UCSD-AML1 (cell line): ENCODE results near the gene SEC61A1.

Source experiments
- DNase-seq: peaks from one replicate; lab custom pipeline; 2025; ENCODE audit not compliant: unreplicated experiment; lab: John Stamatoyannopoulos, UW

The SEC61A1 gene

GRCh38 chr3:128077202-128077624 lies 25.0 kb downstream of the SEC61A1 start:
- DNase-seq: peak; percentile 29

- no peak for DNase-seq
These were observed 25.4 kb downstream of the SEC61A1 start for GRCh38 chr3:128077665-128078064.

DNA sequence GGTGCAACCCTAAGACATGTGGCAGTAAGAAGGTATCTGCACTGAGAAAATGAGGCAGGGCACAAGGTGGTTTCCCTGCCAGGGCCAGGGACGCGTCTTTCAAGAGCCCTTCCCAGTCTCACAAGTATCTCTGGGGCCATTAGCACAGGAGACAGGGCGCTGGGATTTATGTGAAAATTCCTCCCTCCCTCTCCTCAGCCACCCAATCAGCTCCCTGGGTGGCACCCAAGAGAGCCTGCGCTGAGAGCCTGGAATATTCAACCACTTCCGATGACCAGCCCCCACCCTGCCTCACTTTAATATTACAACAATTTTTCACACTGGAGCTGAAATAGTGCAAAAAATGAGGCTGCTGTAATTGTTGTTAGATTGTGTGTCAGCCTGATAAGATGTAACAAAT lies 26.1 kb downstream of the SEC61A1 start:
- no peak for DNase-seq

GRCh38 chr3:128078875-128079274 lies 26.6 kb downstream of the SEC61A1 start:
- no peak for DNase-seq

DNA sequence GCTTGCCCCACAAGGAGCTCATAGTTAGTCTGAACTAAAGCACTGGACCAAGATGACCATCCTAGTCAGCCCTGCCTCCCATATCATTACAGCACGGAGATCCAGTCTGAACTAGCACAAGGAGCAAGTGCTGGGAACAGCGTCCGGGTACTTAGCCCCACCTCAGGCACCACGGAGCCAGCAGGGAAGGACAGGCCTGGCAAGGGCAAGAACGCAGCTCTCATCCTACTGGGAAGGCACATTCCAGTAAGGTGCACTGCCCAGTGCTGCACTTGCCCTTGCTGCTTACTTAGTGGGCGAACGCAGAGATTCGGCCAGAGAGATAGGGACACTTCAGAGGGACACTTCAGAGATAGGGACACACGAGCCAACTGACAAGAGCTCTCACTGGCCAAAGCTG lies 27.6 kb downstream of the SEC61A1 start:
- DNase-seq: no peak

GRCh38 chr3:128080323-128081080 lies 28.3 kb downstream of the SEC61A1 start:
- DNase-seq: no peak

GRCh38 chr3:128081226-128081625 lies 29.0 kb downstream of the SEC61A1 start:
- DNase-seq: no peak

- DNase-seq: no peak
These were observed 29.6 kb downstream of the SEC61A1 start for GRCh38 chr3:128081846-128082245.

DNA sequence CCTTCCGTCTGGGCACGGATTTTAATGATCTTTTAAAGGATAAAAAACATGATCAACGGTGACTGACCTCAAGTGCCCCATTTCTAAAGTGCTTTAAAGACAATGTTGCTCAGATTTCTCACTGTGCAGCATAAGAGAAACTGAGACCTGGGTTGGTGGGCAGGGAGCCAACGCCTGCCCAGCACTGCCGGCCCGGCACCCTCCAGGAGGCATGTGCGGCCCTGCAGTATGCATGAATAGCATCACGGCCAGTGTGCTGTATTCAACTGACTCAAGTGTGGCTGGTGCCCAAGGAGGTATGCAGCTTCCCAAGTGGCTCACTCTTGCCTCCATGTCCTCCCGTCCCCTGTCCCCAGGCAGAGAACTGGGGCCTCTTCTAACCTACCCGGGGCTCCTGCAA lies 30.3 kb downstream of the SEC61A1 start:
- DNase-seq: no peak

GRCh38 chr3:128083396-128083795 lies 31.2 kb downstream of the SEC61A1 start:
- DNase-seq: no peak

DNA sequence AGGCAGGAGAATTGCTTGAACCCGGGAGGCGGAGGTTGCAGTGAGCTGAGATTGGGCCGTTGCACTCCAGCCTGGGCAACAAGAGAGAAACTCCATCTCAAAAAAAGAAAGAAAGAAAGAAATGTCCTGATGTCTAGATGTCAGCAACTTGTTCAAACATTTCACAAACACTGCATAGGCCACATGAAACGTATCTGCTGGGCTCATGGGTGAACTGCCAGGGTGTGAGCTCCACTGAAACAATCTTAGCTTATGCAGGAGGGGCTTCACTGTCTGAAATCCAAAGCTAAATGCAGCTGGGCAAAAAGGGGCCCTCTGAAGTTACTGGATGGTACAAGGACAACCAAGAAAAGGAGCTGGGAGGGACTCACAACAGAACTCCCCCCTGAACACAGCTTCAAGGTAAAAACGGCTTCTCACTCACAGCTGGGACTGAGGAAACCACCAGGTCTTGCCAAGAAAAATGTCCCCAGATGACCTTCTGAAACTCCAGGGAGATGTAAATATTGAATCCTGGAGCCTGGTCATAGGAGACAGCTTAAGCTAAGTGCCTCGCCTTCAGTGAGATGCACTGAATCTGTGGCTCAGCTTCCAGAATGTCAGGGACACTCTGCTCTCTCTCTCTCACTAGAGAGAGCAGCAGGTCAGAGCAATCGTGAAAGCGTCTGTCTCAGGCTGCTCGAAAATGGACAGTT lies 31.9 kb downstream of the SEC61A1 start:
- no peak for DNase-seq

GRCh38 chr3:128084675-128085021 lies 32.4 kb downstream of the SEC61A1 start:
- DNase-seq: no peak

GRCh38 chr3:128089135-128089534 lies 36.9 kb downstream of the SEC61A1 start:
- no peak for DNase-seq

DNA sequence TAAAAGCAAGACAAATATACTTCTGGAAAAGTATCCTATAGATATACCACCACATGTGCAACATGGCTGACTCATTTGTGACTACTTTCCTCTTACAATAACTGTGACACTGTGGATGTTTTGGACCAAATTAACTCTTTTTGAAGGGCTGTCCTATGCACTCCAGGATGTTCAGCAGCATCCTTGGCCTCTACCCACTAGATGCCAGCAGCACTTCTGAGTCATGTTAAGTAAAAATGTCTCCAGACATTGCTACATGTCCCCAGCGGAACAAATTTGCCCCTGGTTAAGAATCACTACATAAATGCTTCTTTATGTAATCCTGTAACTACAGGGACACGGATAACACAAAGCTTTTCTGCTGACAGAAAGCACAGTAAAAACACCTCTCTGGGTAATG lies 39.3 kb downstream of the SEC61A1 start:
- no peak for DNase-seq

DNA sequence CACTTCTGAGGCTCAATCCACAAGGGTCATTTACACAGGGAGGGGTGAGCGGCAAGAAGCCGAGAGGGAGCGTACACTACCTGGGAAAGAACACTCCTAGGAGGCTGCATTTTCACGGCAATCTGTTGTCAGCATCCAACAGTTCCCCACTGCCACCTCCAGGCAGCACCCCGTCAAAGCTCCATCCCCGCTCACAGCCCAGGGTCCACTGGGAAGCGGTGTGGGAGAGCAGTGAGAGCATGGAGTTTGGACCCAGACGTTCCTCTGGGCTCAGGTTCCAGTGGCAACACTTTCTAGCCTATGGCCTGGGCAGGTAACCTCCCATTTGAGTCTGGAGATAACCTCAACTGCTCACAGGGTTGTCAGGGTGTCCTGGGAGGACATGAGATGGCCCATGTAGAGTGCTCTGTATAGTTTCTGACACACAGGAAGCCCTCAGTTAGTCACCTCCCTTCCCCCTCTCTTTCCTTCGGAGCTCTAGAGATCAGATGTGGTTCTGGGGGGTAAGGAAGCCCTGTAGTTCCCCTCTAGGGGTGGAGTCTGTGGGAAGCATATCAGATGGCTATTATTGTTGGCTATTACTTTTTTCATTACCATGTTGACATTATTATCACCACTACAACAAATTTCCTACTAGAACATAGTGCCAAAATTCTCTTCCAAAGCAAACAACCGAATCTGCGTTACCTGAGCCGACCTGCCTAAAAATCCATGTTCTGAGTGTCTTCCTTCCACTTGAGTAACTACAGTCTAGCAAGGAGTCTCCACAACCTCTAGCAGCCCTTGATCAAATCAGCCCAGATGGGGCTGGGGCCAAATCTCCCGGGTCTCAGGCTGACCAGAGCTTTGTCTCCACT lies 42.3 kb downstream of the SEC61A1 start:
- peak; percentile 62 for DNase-seq

- DNase-seq: peak; percentile 82
These were observed 43.0 kb downstream of the SEC61A1 start for GRCh38 chr3:128095222-128095703.

GRCh38 chr3:128098234-128098633 lies 46.0 kb downstream of the SEC61A1 start:
- DNase-seq: no peak

DNA sequence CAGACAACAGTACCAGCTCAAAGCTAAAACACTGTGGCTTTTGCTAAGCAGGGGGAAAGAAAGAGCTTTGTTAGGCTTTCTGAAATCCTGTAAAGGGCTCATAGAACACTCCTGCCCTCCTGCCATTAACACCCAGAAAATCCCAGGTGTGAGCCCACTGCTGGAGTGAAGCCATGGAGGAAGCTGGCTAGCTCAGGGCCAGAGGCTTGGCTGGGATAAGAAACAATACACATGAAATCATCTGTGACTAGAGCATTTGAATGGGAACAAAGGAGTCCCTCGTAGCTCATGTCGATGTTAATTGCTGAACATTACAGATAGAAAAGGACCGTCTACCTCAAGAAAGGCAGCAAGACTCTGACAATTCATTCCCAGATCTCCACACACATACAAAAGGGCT lies 47.9 kb downstream of the SEC61A1 start:
- no peak for DNase-seq

DNA sequence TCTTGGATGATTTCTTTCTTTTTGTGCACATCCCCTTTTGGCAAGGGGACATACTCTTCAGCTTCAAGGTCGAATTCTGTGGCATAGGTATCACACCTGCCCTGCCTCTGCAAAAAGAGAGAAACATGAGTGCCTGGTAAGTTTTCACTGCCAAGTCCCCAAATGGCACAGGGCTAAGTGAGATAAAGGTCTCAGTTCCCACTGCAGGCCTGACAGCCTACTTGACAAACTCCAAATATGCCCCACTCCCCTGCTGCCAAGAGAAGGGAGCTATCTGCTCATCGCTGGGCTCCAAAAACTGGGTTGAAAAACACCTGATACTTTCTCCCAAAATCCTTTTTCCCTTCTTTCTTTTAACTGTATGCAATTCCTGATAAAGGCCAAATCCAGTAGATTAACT lies 48.4 kb downstream of the SEC61A1 start:
- DNase-seq: no peak

DNA sequence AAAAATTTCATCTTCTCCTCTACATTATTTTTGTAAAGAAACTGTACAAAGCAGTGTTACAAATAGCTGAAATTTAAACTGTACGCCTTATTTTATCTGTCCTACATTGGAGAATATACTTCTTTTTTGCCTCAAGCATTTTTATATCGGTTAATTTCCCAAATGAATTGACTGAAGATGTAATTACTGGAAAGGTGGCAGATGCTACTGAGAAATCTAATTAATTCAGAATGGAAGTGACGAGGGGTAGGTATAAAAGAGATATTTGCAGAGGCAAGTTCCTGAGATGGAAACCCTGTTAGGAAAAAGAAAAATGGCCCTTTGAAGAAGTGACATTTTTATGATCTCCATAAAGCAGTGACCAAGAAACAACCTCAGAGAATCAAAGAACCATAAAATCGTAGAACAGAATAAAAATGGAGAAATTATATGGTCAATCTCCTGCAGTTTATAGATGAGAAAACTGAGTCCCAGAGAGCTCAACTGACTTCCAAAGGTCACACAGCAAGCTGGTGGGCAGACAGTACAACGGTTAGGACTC lies 51.0 kb downstream of the SEC61A1 start:
- DNase-seq: no peak

GRCh38 chr3:128107834-128108233 lies 55.6 kb downstream of the SEC61A1 start:
- DNase-seq: no peak
